Measurements from ENCODE around the gene YRDC.
A peak's percentile ranks its signal among the peaks of the same experiment; 100 is the strongest.

YRDC gene

DNA sequence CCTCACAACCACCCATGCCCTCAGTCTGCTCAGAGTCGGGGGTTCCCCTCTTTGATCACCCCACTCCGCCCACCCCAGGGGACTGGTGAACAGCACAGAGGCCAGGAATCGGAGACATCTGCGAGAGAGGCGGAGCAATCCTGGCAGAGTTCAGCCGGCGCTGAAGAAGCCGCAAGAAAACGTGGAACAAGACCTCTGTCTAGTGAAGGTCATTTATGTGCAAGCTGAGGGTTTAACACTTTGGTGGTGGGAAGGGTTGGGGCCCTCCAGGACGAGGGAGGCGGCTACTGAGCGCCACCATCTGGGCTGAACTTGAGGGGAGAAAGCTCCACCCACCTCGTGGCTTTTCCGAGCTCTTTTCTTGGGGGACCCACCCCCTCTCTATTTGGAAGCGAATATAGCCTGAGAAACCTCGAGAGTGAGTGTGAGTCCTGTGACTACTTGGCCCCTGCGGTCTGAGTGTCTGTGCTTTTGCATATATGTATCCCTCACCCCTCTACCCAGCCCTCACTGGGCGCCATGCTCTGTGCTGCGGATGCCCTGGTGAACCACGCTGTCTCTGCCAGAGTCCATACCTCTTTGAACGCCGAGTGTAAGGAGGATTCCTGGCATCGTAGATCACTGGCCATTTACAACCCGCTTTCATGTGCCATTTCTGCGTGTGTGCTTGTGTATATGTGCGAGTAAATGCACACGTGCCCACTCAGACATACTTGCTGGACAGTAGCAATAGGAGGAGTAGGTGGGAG lies 41.9 kb downstream of the YRDC start:
- no peak for DNase-seq

DNA sequence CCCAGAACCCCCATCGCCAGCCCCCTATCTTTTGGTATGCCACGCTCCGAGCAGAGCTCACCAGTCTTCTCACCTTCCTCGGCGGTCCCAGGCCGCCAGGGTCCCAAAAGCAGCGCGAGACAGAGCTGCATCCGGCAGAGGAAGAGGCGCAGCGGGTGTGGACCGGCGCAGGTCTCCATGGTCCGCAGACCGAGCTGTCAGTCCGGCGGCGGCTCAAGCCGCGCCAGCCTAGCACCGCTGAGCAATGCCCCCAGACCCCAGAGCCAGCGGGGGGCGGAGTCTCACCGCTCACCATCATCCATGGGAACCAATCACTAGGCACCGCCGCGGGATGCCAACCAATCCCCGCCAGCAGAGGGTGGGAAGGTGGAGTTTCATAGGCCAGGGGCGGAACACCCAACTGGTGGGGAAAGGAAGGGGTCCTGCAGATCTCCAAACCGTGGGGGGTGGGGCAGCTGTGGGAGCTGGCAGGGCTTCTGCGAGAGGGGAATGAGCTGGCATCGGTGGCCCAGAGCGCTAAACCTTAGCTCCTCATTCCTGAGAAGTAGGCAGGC lies 43.0 kb downstream of the YRDC start, which contains the start of gene EPHA10:
TSS of gene EPHA10 (minus strand) at position 233 of the 554 bp plus-strand sequence. CDS start at position 179, 54 bp downstream.
- DNase-seq: no peak

DNA sequence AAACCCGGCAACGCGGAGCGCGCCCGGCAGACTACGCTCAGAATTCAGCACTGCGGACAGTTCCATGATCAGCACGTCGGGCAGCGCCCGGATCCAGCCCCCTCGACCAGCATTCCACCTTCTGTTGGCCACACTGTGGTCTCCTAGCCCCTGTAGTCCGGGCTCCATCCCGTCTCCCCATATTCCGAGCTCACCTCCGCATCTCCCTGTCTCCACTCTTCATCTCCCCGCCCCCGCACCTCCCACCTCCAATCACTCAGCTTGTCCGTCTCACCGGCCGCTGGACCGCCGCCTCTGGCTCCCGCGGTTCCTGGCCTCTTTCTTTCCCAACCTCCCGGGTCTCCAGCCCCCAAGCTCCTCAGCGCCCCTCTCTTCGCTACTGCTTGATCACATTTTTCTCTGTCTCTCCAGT lies 43.6 kb downstream of the YRDC start:
- DNase-seq: peak; percentile 9

DNA sequence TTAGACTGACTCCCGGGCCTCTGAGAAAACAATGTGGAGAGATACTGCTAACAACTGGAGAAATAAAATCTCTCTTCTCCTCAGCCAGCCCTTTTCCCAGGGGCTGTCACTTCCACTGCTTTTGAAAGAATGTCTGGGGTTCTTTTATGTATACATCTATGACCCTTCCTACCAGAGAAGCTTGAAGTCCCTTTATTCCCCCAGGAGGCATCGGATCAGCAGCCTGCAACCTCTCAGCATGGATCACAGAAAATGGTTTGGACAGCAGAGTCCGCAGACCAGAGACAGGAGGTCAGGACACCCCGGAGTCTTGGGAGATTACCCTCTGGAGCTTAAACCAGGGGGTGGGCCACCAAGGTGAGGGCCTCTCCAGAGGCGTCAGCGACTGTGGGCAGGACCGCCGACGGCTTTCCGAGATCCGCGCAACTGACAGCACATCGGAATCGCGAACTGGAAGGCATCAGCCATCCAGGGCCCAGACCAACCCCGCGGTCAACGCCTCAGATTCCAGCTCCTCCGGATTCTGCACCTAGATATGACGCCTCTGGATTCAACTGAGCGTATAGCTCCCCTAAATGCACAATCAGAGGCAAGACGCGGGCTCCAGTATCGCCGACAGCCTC lies 44.1 kb downstream of the YRDC start:
- DNase-seq: no peak

DNA sequence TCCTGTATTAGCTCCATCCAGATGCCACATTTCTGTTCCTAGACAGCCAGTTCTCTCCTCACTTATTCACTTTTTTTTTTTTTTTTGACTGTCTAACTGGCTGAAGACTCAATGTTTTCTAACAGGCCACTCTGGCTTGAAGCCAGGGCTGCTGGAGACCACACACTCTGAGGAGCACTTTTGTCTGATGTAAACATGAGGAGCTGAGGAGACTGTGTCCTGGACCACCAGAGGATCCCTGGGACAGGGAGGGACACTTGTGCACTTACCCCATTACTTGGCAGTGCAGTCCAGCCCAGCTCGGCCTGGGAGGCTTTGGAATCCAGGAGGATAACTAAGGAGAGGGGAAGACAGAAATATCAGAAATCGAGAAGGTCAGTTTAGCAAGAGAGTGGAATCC lies 45.5 kb downstream of the YRDC start:
- DNase-seq: no peak

DNA sequence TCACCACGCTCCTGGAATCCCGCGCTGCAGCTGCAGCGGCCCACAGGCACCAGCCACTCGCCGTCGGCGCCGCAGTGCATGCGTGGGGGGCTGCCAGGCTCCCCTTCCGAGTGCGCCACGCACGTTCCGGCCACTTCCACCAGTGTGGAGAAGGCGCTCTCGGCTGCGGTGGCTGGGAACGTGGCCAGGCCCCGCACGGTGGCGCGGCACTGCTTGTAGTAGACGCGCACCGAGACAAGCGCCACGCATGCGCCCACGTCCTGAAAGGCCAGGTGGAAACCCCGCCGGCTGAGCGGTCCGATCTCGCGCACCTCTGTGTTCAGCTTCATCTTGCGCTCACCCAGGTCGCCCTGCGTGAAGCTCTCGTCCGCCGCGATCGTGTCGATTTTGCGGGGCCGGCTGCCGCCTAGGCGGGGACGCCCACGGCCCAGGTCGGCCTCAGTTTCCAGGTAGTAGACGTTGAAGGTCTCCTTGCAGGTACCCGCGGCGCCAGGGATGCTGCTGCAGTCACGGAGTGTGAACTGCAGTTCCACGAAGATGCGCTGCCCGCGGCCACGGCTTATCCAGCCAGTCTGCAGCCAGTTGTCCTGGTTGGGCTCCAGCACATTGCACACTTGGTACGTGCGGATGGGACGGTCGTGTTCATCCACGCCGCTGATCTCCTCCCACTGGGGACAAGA lies 46.5 kb downstream of the YRDC start:
- DNase-seq: no peak

DNA sequence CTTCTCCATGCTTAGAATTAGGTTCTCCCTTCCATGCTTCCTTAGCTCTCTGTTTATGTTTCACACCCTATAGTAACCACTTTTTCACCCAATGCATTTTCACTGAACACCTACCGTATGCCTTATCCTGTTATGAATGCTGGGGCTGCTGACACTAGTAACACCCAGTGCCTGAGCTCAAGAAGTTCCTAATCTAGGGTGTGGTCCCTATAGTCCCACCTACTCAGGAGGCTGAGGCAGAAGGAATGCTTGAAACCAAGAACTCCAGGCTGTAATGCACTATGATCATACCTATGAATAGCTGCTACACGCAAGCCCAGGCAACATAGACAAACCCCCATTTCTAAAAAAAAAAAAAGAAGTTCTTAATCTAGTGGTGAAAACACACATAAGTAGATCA lies 48.6 kb downstream of the YRDC start:
- DNase-seq: no peak

DNA sequence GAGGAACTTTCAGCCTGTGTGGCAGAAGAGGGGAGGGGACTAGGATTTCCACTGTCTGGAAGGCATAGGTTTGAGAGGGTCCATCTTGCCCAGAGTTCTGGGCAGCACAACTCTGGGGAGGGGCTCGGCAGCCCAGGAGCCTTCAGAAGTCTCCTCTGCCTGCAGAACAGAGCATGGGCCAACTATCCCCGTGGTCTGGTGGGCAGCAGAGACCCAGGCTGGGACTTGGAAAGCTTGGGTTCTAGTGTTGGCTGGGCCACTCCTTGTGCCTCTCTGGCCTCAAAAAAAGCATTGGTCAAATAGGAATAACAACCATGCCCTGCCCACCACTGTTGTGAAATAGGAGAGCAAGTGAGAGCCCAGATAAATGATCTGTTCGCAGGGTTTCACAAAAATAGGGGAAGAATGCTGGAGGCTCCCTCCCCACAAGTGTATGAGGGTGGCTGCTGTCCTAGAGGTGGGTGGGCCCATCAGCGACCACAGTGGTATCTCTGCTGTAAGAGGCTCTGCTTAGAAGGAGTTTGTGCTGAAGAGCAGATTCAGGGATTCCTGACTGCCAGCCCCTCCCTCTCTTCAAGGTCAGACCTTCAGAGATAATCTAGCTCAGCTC lies 52.0 kb downstream of the YRDC start:
- no peak for DNase-seq

DNA sequence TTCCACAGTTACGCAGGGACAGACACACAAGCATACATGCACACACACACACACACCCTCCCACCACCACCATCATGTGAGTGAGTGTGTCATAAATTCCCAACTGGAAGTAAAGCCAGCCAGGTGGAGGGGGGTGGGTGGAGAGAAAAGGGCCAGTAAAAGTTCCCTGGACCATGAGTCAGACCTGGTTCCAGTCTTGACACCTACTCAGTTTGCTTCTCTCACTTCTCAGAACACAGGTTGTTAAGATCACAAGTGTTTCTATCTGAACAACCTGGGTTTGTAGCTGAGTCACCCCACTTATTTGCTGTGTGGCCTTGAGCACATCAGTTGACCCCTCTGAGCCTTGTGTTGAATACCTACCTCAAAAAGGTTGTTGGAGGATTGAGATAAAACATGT lies 52.7 kb downstream of the YRDC start:
- no peak for DNase-seq

DNA sequence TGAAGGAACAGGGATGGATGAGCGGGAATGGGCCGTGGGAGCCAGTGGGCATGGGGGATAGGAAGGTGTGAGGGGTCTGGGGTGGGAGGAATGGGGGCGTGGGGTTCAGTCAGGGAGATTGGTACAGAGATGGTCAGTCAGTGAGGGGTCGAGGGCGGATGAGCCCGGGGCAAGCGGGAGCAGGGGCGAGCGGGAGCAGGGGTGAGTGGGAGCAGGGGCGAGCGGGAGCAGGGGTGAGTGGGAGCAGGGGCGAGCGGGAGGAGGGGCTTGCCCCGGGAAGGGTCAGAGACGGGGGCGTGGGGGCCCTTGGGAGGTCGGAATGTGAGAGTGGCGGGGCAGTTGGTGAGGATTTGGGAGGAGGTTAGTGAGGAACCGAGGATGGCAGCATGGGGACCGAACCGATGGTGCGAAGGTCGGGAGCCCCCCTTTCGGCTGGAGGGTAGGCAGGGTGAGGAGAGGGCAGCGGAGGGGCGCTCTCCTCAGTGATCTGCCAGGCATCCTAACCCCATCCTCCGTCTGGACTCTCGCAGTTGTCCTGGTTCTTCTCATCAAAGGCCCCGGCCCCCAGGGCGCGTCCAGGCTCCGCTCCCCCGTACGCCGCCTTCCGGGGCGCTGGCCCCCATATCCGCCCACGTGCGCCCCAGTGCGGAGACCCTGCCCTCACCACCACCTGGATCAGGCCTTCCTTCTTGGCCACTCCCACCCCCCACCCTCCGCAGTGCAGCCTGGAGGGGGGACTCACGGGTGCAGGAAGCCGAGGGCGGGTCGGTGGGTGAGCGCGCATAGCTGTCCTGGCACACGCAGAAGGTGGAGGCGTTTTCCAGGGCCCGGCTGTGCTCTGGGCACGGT lies 54.3 kb downstream of the YRDC start:
- DNase-seq: no peak

Data from CD4-positive, alpha-beta T cell treated with Interleukin-12 subunit alpha and Interleukin-12 subunit beta, for 1 hour (primary cell).